ENCODE data around the gene PTPRM.

GRCh38 chr18:7605705-7606104, 38.6 kb downstream of the PTPRM start:
- TF ChIP-seq, protein P1, sequence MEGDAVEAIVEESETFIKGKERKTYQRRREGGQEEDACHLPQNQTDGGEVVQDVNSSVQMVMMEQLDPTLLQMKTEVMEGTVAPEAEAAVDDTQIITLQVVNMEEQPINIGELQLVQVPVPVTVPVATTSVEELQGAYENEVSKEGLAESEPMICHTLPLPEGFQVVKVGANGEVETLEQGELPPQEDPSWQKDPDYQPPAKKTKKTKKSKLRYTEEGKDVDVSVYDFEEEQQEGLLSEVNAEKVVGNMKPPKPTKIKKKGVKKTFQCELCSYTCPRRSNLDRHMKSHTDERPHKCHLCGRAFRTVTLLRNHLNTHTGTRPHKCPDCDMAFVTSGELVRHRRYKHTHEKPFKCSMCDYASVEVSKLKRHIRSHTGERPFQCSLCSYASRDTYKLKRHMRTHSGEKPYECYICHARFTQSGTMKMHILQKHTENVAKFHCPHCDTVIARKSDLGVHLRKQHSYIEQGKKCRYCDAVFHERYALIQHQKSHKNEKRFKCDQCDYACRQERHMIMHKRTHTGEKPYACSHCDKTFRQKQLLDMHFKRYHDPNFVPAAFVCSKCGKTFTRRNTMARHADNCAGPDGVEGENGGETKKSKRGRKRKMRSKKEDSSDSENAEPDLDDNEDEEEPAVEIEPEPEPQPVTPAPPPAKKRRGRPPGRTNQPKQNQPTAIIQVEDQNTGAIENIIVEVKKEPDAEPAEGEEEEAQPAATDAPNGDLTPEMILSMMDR (conservative IDR thresholded peaks at IDR 0.05; ENCODE audit: low read depth, low read length): no peak
- no peak for TF ChIP-seq CHD1 (IDR thresholded peaks at IDR 0.05; ENCODE audit: low read depth, low read length)
- TF ChIP-seq BHLHE40 (IDR thresholded peaks at IDR 0.05; ENCODE audit: low read depth, low read length): no peak
- no peak for TF ChIP-seq RAD21 (IDR thresholded peaks at IDR 0.05; ENCODE audit: low read length)
- TF ChIP-seq, protein P2, sequence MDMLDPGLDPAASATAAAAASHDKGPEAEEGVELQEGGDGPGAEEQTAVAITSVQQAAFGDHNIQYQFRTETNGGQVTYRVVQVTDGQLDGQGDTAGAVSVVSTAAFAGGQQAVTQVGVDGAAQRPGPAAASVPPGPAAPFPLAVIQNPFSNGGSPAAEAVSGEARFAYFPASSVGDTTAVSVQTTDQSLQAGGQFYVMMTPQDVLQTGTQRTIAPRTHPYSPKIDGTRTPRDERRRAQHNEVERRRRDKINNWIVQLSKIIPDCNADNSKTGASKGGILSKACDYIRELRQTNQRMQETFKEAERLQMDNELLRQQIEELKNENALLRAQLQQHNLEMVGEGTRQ (IDR thresholded peaks at IDR 0.05; ENCODE audit: low read depth, low read length): no peak
- TF ChIP-seq CEBPB (IDR thresholded peaks at IDR 0.05; ENCODE audit: low read depth, low read length): no peak
- TF ChIP-seq MXI1 (IDR thresholded peaks at IDR 0.05; ENCODE audit: borderline replicate concordance, low read depth, low read length): no peak
- TF ChIP-seq POLR2A (IDR thresholded peaks at IDR 0.05; ENCODE audit: low read depth, low read length): no peak
- TF ChIP-seq FOS (IDR thresholded peaks at IDR 0.05; ENCODE audit: low read depth, low read length): no peak
- no peak for TF ChIP-seq SMC3 (IDR thresholded peaks at IDR 0.05; ENCODE audit: low read depth, low read length)
- no peak for TF ChIP-seq RFX5 (IDR thresholded peaks at IDR 0.05; ENCODE audit: low read depth, low read length)
